ENCODE data around the gene TNFSF9.
A peak's percentile ranks its signal among the peaks of the same experiment; 100 is the strongest.
"Not testable (repeated sequence)": the region's sequence is repeated elsewhere in the genome, so short reads cannot be mapped to it uniquely, and the experiment has no call there.

TNFSF9 gene

GRCh38 chr19:6532244-6532999 lies 1.6 kb downstream of the TNFSF9 start:
- DNase-seq (ENCODE audit: low spot score) = no peak

- DNase-seq (ENCODE audit: low spot score) = no peak
Measured at GRCh38 chr19:6533000-6533328, 2.1 kb downstream of the TNFSF9 start.

GRCh38 chr19:6533746-6534418 lies 3.1 kb downstream of the TNFSF9 start:
- no peak for DNase-seq (ENCODE audit: low spot score)

GRCh38 chr19:6534451-6535093 lies 3.7 kb downstream of the TNFSF9 start:
- DNase-seq (ENCODE audit: low spot score) = no peak

- DNase-seq (ENCODE audit: low spot score) = no peak
Measured at GRCh38 chr19:6535558-6536137, 4.8 kb downstream of the TNFSF9 start.

- no peak for DNase-seq (ENCODE audit: low spot score)
Measured at GRCh38 chr19:6539514-6539913, 8.7 kb downstream of the TNFSF9 start.

GRCh38 chr19:6540918-6541689 lies 10.3 kb downstream of the TNFSF9 start:
- DNase-seq (ENCODE audit: low spot score) = no peak

- no peak for DNase-seq (ENCODE audit: low spot score)
Measured at GRCh38 chr19:6543866-6544347, 13.1 kb downstream of the TNFSF9 start.

- not testable (repeated sequence) for DNase-seq (ENCODE audit: low spot score)
Measured at GRCh38 chr19:6550679-6551078, 19.9 kb downstream of the TNFSF9 start.

- DNase-seq (ENCODE audit: low spot score) = no peak
Measured at GRCh38 chr19:6551091-6551490, 20.3 kb downstream of the TNFSF9 start.

GRCh38 chr19:6551607-6552450 lies 21.0 kb downstream of the TNFSF9 start:
- peak; percentile 51 for DNase-seq (ENCODE audit: low spot score)

GRCh38 chr19:6556043-6556449 lies 25.2 kb downstream of the TNFSF9 start:
- DNase-seq (ENCODE audit: low spot score) = no peak

- no peak for DNase-seq (ENCODE audit: low spot score)
Measured at GRCh38 chr19:6556480-6557195, 25.8 kb downstream of the TNFSF9 start.

GRCh38 chr19:6562437-6562836 lies 31.6 kb downstream of the TNFSF9 start:
- not testable (repeated sequence) for DNase-seq (ENCODE audit: low spot score)

GRCh38 chr19:6564393-6564792 lies 33.6 kb downstream of the TNFSF9 start:
- DNase-seq (ENCODE audit: low spot score) = no peak

- not testable (repeated sequence) for DNase-seq (ENCODE audit: low spot score)
Measured at GRCh38 chr19:6566727-6567126, 35.9 kb downstream of the TNFSF9 start.

GRCh38 chr19:6568010-6568526 lies 37.2 kb downstream of the TNFSF9 start:
- DNase-seq (ENCODE audit: low spot score) = no peak

GRCh38 chr19:6568816-6569215 lies 38.0 kb downstream of the TNFSF9 start:
- no peak for DNase-seq (ENCODE audit: low spot score)

- no peak for DNase-seq (ENCODE audit: low spot score)
Measured at GRCh38 chr19:6570764-6571163, 39.9 kb downstream of the TNFSF9 start.

GRCh38 chr19:6571167-6571566 lies 40.3 kb downstream of the TNFSF9 start:
- DNase-seq (ENCODE audit: low spot score) = no peak

Measured in activated CD4-positive, alpha-beta T cell treated with anti-CD3 and anti-CD28 coated beads, Interleukin-2, Interleukin-4, amounts not matched to agents 100 ng/mL and 50 ng/mL, durations not matched to agents 16 hours and 8 hours (primary cell).